PC-9 (cell line): ENCODE results near the gene MAB21L4.

Experiments used
- EZH2 ChIP-seq: fragments of 200-600 bp; sonication (generic); IDR thresholded peaks from 2 replicates; pipeline ENCODE4 v1.8.0; 2017; ENCODE audit warnings: antibody characterized with exemption, low read depth
- TF ChIP-seq, protein P1 (sequence below): fragments of 200-600 bp; sonication (generic); conservative IDR thresholded peaks from 2 replicates; pipeline ENCODE4 v1.6.1; 2017; ENCODE audit warnings: mixed run types, antibody characterized with exemption, mild to moderate bottlenecking, moderate library complexity

- TF ChIP-seq, protein P1, sequence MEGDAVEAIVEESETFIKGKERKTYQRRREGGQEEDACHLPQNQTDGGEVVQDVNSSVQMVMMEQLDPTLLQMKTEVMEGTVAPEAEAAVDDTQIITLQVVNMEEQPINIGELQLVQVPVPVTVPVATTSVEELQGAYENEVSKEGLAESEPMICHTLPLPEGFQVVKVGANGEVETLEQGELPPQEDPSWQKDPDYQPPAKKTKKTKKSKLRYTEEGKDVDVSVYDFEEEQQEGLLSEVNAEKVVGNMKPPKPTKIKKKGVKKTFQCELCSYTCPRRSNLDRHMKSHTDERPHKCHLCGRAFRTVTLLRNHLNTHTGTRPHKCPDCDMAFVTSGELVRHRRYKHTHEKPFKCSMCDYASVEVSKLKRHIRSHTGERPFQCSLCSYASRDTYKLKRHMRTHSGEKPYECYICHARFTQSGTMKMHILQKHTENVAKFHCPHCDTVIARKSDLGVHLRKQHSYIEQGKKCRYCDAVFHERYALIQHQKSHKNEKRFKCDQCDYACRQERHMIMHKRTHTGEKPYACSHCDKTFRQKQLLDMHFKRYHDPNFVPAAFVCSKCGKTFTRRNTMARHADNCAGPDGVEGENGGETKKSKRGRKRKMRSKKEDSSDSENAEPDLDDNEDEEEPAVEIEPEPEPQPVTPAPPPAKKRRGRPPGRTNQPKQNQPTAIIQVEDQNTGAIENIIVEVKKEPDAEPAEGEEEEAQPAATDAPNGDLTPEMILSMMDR = no peak
- no peak for TF ChIP-seq EZH2
Measured at GRCh38 chr2:240886678-240887609, 9.0 kb downstream of the MAB21L4 start.
